B cell (primary cell): Measurements from ENCODE around the gene RBM17. TPM values are rescaled to one million over a fixed set of nuclear protein-coding genes. Genes with fewer than 3 reads are reported as not detected.

Experiments
- ATAC-seq: fragments of 200-7000 bp; cut with Tn5 transposase; one replicate; pipeline ENCODE4 v1.10.0; 2021; ENCODE audit warnings: low read depth, mild to moderate bottlenecking, moderate number of reproducible peaks, moderate library complexity
- CTCF ChIA-PET: fragments of 350-600 bp; sonication (Branson Sonifier 250); formaldehyde crosslinking; loops from one replicate; lab custom pipeline; 2021; ENCODE audit warnings: antibody characterized with exemption, inconsistent platforms; lab: Charles Lee
- POLR2A ChIA-PET: fragments of 350-600 bp; sonication (Branson Sonifier 250); formaldehyde crosslinking; loops from one replicate; lab custom pipeline; 2021; ENCODE audit warnings: antibody characterized with exemption; lab: Charles Lee
- DNase-seq: peaks from one replicate; pipeline ENCODE4 v3.0.0; 2013
- H2AFZ ChIP-seq: 2 replicates; pipeline ENCODE4 v1.6.1; 2012; ENCODE audit warnings: mild to moderate bottlenecking, low read depth, low read length; ENCODE audit not compliant: insufficient read depth, poor library complexity, severe bottlenecking
- H3K27ac ChIP-seq, 2 donors: 1 replicate in 1 of 2; 2 replicates in 1 of 2; pipeline ENCODE4 v1.5.1; 2012 to 2013; ENCODE audit warnings: low read length in 2 of 2, mild to moderate bottlenecking in 2 of 2, moderate library complexity in 1 of 2
- H3K27me3 ChIP-seq, 4 experiments: fragments of 200-600 bp in 1 of 4; sonication (generic) in 1 of 4; replicated peaks in 1 of 4; 1 replicate in 2 of 4; 2 replicates in 2 of 4; pipeline versions ENCODE4 v1.6.1 to v1.7.0; 2013 to 2016; ENCODE audit warnings: low read length in 3 of 4, mild to moderate bottlenecking in 2 of 4, mixed read lengths in 1 of 4, moderate library complexity in 1 of 4; ENCODE audit not compliant: insufficient read depth in 4 of 4, control insufficient read depth in 3 of 4; ENCODE audit errors: control extremely low read depth in 1 of 4
- H3K36me3 ChIP-seq, 2 experiments: replicated peaks in 1 of 2; 1 replicate in 1 of 2; 2 replicates in 1 of 2; pipeline versions ENCODE4 v1.6.1 to v1.7.1; 2013; ENCODE audit warnings: low read length in 1 of 2; ENCODE audit not compliant: insufficient read depth in 2 of 2, control insufficient read depth in 1 of 2; ENCODE audit errors: control extremely low read depth in 1 of 2, extremely low read depth in 1 of 2
- H3K4me1 ChIP-seq, 2 donors: fragments of 200-600 bp in 1 of 2; sonication (generic) in 1 of 2; 1 replicate in 1 of 2; 2 replicates in 1 of 2; pipeline versions ENCODE4 v1.5.1 to v1.6.1; 2013 to 2017; ENCODE audit warnings: low read length in 2 of 2; ENCODE audit not compliant: control insufficient read depth in 2 of 2, insufficient read depth in 2 of 2
- H3K4me2 ChIP-seq: replicated peaks from 2 replicates; pipeline ENCODE3; 2012; ENCODE audit warnings: mild to moderate bottlenecking, low read depth, low read length; ENCODE audit not compliant: poor library complexity, severe bottlenecking
- H3K4me3 ChIP-seq, 5 experiments: fragments of 200-600 bp in 1 of 5; sonication (generic) in 1 of 5; 1 replicate in 3 of 5; 2 replicates in 2 of 5; pipeline versions ENCODE4 v1.5.1 to v1.7.0; 2011 to 2016; ENCODE audit warnings: low read length in 4 of 5, mild to moderate bottlenecking in 4 of 5, low read depth in 2 of 5, control low read depth in 1 of 5, moderate library complexity in 1 of 5; ENCODE audit not compliant: insufficient read depth in 1 of 5; ENCODE audit errors: control extremely low read depth in 1 of 5, extremely low read depth in 1 of 5
- H3K79me2 ChIP-seq: fragments of 200-600 bp; sonication (generic); one replicate; pipeline ENCODE4 v1.6.0; 2016; ENCODE audit warnings: low read length; ENCODE audit not compliant: control insufficient read depth, insufficient read depth
- H3K9ac ChIP-seq: fragments of 200-600 bp; sonication (generic); 2 replicates; pipeline ENCODE4 v1.6.1; 2017; ENCODE audit warnings: mild to moderate bottlenecking, low read length, moderate library complexity
- H3K9me3 ChIP-seq, 3 donors: one replicate each; pipeline versions ENCODE4 v1.6.1 to v1.7.1; 2013; ENCODE audit warnings: low read length in 2 of 3; ENCODE audit not compliant: control insufficient read depth in 2 of 3, insufficient read depth in 1 of 3; ENCODE audit errors: control extremely low read depth in 1 of 3
- H4K20me1 ChIP-seq: 2 replicates; pipeline ENCODE4 v1.6.0; 2012; ENCODE audit warnings: mild to moderate bottlenecking, low read length; ENCODE audit not compliant: insufficient read depth, control insufficient read depth, poor library complexity, severe bottlenecking
- H3K27ac Mint-ChIP-seq: one replicate; pipeline ENCODE4 v1.8.0; 2021; ENCODE audit warnings: mixed read lengths
- H3K27me3 Mint-ChIP-seq: one replicate; pipeline ENCODE4 v1.8.0; 2021; ENCODE audit warnings: mixed read lengths
- H3K4me1 Mint-ChIP-seq: one replicate; pipeline ENCODE4 v1.8.0; 2021; ENCODE audit warnings: mixed read lengths
- H3K4me3 Mint-ChIP-seq: one replicate; pipeline ENCODE4 v1.8.0; 2021; ENCODE audit warnings: mixed read lengths
- H3K9me3 Mint-ChIP-seq: one replicate; pipeline ENCODE4 v1.8.0; 2022; ENCODE audit warnings: mixed read lengths; ENCODE audit not compliant: insufficient read depth
- EZH2 ChIP-seq: IDR thresholded peaks from 2 replicates; pipeline ENCODE4 v1.6.1; 2012; ENCODE audit warnings: borderline replicate concordance, low read depth, mild to moderate bottlenecking, moderate library complexity, low read length; ENCODE audit not compliant: insufficient read depth, poor library complexity, severe bottlenecking
- WGBS: methylation state at CpG from one replicate; pipeline ENCODE4 v1.1.5; 2013; ENCODE audit warnings: missing lambda C conversion rate; ENCODE audit not compliant: insufficient coverage; 5-methylcytosine and 5-hydroxymethylcytosine counted together
- intact Hi-C: fragments of 100-400 bp; cut with micrococcal nuclease; formaldehyde crosslinking; loops from one replicate; pipeline ENCODE4 v1.10.0; 2022
- polyA plus RNA-seq: library from polyadenylated mRNA; depleted of rRNA; stranded (reverse); fragments of >200 nt; gene quantifications from 2 replicates; pipeline ENCODE4 v1.2.3, GENCODE V29; 2012
- total RNA-seq, 2 donors: library from RNA; stranded (reverse); fragments of 120-200 nt in 1 of 2; gene quantifications; 1 replicate in 1 of 2; 2 replicates in 1 of 2; pipeline versions ENCODE4 v1.2.3 to v1.2.4, GENCODE V29; 2013 to 2022
- TF ChIP-seq, protein P1 (sequence below): fragments of 200-600 bp; IDR thresholded peaks from one replicate; pipeline ENCODE4 v1.8.0; 2022; ENCODE audit warnings: antibody characterized with exemption, mild to moderate bottlenecking

RBM17 gene
- total and polyA plus RNA-seq, 2 donors (not counting 1 experiment from before 2014, with no cell fraction given) = 34.7 to 168 TPM

DNA sequence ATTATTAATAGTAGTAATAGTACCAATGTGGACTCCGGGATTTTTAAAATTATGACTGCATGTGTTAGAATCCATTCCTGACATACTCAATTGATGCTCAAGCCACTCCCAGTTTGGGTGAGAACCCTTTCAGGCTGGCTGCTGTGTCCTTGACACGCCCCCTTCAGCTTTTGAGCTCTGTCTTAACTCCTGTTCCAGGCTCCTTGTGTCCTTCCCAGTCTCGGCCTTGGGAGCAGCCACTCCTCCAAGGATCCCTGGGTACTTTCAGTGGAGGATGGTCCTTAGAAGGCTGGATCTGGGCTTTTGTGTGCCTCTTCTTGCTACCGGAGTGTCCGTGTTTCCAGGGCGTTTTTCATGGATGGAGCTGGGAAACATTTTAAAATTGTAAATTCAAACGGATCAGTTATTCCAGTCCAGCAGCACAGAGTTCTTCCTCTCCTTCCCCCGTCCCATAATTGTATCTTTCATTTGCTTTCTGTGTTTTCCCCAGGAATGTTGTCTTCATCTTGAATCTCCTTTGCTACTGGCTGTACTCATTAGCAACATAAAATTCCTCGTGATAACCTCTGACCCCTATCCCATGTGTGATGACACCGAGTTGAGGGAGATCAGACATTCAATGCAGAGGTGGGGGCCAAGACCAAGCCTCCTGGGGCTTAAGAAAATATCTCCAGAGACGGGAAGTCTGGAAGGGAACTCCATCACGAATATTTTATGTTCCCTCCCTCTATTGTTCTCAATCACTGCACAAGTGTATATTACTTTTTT, 73.9 kb downstream of the RBM17 start:
- H3K79me2 ChIP-seq = peaks cover 59% of the 10 kb centered on the region

More for the DNA sequence above, 73.9 kb downstream of the RBM17 start:
- Mint-ChIP-seq H3K27me3 (no peaks in the 10 kb centered on the region), H3K9me3 (no peaks in the 10 kb centered on the region), H3K27ac (peak overlapping the region; percentile 69), H3K4me3 (peak overlapping the region; percentile 77), H3K4me1 (peaks cover 37% of the 10 kb centered on the region)
- no peak for TF ChIP-seq EZH2
- TF ChIP-seq, protein P1, sequence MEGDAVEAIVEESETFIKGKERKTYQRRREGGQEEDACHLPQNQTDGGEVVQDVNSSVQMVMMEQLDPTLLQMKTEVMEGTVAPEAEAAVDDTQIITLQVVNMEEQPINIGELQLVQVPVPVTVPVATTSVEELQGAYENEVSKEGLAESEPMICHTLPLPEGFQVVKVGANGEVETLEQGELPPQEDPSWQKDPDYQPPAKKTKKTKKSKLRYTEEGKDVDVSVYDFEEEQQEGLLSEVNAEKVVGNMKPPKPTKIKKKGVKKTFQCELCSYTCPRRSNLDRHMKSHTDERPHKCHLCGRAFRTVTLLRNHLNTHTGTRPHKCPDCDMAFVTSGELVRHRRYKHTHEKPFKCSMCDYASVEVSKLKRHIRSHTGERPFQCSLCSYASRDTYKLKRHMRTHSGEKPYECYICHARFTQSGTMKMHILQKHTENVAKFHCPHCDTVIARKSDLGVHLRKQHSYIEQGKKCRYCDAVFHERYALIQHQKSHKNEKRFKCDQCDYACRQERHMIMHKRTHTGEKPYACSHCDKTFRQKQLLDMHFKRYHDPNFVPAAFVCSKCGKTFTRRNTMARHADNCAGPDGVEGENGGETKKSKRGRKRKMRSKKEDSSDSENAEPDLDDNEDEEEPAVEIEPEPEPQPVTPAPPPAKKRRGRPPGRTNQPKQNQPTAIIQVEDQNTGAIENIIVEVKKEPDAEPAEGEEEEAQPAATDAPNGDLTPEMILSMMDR = no peak
- 65% methylated on average over 5 of the region's 12 CpGs for WGBS
- Histone ChIP-seq H3K27me3 (no peaks in the 10 kb centered on the region), H3K4me2 (peak overlapping the region; percentile 98), H3K9ac (peak overlapping the region; percentile 87), H3K27ac (peak overlapping the region; percentile 75 to 78), H3K4me1 (peaks cover 16 to 19% of the 10 kb centered on the region in 2 donors), H4K20me1 (peaks cover 27% of the 10 kb centered on the region), H3K36me3 (peaks cover 1 to 7% of the 10 kb centered on the region in 2 experiments), H2AFZ (peak overlapping the region; percentile 94), H3K9me3 (no peaks in the 10 kb centered on the region), H3K4me3 (peak overlapping the region in 4 of 5 experiments; percentile 42 to 84 (median 60))
- ATAC-seq (no peak), DNase-seq (no peak)
- intact Hi-C loops = loop anchor here (1.0 to 10.0 kb wide), 3 partner anchors 18 to 478 kb away; partner anchors contain the start of gene TASOR2
- CTCF ChIA-PET = interaction anchor here (0.8 to 2.9 kb wide), 7 partner anchors 11 to 243 kb away, joined by 3 to 22 read pairs (median 6); partner anchors contain the start of gene PFKFB3
- POLR2A ChIA-PET = interaction anchor here (0.8 to 1.5 kb wide), 6 partner anchors 12 to 311 kb away, joined by 3 to 6 read pairs (median 4); no protein-coding TSS in a partner anchor
